Hepatocyte (in vitro differentiated cells): Measurements from ENCODE around the gene PTGER3.

Experiments used
- CTCF ChIP-seq: fragments of 200-600 bp; sonication (generic); IDR thresholded peaks from 2 replicates; pipeline ENCODE4 v1.5.1; 2016; ENCODE audit warnings: antibody characterized with exemption, mild to moderate bottlenecking; ENCODE audit not compliant: poor library complexity
- EZH2phosphoT487 ChIP-seq: fragments of 200-600 bp; sonication (generic); IDR thresholded peaks from one replicate; pipeline ENCODE4 v1.6.1; 2018; ENCODE audit warnings: antibody characterized with exemption, mild to moderate bottlenecking, low read depth, moderate library complexity; ENCODE audit not compliant: unreplicated experiment, severe bottlenecking

DNA sequence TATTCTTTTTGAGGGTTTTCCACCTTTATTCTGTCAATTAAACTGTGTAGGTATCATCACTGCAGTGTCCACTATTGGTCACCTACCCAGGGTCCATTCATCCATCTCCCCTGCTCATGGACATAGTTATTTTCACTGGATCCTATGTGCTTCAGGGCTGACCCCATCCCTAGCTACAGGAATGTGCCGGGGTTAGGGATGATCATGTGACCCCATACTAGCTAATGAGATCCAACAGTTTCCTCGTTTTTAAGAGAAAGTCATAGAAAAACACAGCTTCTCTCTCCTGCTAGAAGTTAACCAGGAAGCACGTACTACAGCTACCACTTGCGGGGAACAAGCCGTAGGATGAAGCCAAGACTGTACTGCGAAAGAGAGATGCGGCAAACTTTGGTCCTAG lies 19.6 kb downstream of the PTGER3 start:
- no peak for TF ChIP-seq CTCF
- no peak for TF ChIP-seq EZH2phosphoT487
